ENCODE measurements around the gene CCP110.

- TF ChIP-seq CTCF (IDR thresholded peaks at IDR 0.05) (no peak), POLR2A (IDR thresholded peaks at IDR 0.05) (no peak)
Measured at GRCh38 chr16:19524356-19524615, 544 bp downstream of the CCP110 start.
